NCI-H2107 treated with DMSO at 0.1 percent for 48 hours (cell line): ENCODE data around the gene SRPX.

Experiments
- DNase-seq: peaks from one replicate; lab custom pipeline; 2025; ENCODE audit not compliant: unreplicated experiment; lab: John Stamatoyannopoulos, UW

SRPX gene

DNA sequence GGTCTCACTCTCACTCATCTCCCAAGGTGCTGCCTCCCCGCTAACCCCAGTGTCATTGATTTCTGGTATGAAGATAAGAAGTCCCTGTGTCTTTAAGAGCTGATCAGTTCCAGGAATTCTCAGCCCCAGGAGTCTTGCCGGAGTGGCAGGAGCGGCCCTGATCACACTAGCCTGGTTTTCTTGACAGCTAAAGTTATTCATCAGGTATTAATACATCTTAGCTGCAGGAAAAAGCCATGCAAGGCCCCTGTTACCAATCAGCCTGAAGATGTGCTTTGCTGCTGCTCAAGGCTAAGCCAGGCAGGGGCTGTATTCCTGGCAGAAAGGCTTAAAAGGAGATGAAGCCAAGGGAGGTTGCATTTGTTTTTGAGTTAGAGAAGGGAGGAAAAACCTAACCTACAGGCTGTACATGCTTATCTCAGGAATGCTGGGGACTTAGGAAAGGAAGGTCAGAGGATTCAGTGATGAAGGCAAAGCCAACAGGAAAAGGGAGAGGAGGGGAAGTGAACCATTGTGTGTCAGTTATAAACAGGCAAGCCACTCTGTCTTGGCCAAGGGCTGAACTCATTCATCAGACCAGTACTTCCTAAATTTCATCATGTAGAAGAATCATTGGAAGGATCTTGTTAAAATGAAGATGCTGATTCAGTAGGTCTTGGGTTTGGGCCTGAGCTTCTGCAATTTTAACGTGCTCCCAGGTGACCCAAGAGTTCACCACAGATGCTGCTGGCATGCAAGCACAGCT is 8.6 kb downstream of the SRPX start:
- no peak for DNase-seq

GRCh38 chrX:38206542-38206941 is 14.1 kb downstream of the SRPX start:
- DNase-seq, result no peak

- no peak for DNase-seq
Measured at GRCh38 chrX:38206036-38206435, 14.6 kb downstream of the SRPX start.

DNA sequence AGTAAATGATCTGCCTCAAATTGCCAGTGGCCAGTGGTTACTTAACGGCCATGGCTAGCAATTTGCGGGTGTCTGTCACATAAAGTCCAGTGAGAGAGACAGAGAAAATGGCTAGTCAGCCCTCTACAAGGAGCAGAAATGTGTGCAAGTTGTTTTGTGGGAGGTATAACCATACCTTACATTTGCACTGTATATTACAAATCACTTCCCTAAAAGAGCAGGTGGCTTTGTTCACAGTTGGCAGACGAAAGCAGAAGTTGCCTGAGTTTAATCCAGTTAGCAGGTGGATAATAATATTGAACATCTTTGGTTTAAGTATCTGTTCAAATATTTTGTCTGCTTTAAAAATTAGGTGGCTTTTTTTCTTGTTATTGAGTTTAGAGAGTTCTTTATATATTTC is 15.6 kb downstream of the SRPX start:
- no peak for DNase-seq

GRCh38 chrX:38192007-38192810 is 28.5 kb downstream of the SRPX start:
- DNase-seq, result no peak

GRCh38 chrX:38189431-38190250 is 31.0 kb downstream of the SRPX start:
- no peak for DNase-seq

DNA sequence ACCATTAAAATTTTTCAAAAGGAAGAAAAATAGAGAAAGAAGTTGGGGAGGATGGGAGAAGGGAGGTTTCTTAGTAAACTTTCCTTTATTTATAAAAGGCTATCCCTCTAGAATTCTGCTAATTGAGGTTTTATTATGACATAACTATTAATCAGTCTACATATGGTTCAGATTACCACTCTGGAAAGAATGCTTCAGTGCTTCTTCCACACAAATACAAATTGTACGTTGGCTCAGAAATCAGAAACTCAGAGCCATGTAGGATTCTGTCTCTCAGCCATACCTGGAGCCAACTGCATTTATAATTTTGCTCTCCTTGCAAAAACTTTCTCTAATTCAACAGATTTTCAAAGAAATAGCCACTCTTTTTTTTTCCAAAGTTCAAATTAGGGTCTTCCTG is 37.1 kb downstream of the SRPX start:
- DNase-seq, result no peak

GRCh38 chrX:38181357-38181756 is 39.3 kb downstream of the SRPX start:
- DNase-seq, result no peak

GRCh38 chrX:38178396-38178795 is 42.3 kb downstream of the SRPX start:
- DNase-seq, result no peak

DNA sequence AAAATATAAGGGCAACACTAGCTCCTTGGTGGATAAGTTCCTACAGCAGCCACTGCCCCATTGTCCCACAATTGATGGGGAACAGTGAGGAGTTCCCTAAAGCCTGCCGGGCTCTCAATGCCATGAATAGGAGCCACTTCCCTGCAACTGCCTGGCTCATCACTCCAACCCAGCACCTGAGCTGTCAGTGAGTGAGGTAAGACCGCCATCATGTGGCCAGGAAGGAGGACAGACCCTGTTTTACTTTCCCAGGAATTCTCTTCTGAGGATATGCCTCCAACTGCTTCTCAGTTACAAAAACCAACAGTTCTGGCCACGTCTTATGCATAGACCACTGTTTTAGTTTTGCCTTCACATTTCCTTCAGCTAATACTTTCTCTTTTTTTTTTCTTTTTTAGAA is 45.5 kb downstream of the SRPX start:
- peak; percentile 71 for DNase-seq

GRCh38 chrX:38172596-38172995 is 48.1 kb downstream of the SRPX start:
- no peak for DNase-seq

- DNase-seq, result no peak
Measured at GRCh38 chrX:38170556-38170955, 50.1 kb downstream of the SRPX start.

DNA sequence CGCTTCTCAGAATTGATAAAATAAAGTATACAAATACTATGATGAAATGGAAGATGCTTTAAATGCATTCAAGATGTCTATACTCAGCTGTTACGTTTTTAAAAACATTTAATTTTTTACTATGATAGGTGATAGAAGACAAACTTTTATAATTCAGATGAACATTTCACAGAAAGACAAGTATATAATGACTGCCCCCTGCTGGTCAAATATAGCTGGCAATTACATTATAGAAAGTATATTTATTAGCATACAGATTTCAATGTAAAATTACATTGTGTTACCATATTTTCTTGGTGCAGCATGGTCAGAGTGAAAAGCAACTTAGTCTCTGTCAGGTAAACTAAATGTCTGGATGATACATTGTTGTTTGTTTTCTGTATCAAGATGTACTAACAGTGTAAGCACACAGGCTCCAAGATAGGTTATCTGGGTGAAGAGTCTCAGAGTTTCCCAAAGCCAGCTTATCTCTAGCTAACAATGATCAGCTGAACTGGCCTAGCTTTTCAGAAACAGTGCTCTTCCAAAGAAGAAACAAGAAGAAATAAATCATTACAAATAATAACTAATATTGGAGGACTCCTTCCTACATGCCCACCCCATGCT is 54.1 kb downstream of the SRPX start:
- peak; percentile 6 for DNase-seq

GRCh38 chrX:38165023-38165422 is 55.6 kb downstream of the SRPX start:
- DNase-seq, result no peak

DNA sequence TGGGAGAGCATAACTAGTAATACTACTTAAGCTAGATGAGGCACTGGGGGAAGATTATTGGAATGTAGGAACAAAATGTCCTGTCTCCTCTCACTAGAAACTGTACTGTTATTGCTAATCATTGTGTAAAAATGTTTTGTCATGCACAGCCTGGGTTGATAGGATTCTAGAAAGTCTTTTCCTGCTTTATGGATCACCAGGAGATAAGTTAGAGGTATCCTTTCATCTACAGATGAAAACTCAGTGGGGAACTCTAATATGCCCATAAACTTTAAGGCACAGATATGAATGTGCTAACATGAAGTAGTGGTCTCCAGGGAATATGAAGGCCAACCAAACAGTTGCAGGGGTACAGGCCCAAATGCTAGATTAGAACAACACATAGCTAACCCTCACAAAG is 57.5 kb downstream of the SRPX start:
- DNase-seq, result no peak

- DNase-seq, result no peak
Measured at GRCh38 chrX:38156838-38157237, 63.8 kb downstream of the SRPX start.

- no peak for DNase-seq
Measured at GRCh38 chrX:38154818-38155217, 65.9 kb downstream of the SRPX start.

DNA sequence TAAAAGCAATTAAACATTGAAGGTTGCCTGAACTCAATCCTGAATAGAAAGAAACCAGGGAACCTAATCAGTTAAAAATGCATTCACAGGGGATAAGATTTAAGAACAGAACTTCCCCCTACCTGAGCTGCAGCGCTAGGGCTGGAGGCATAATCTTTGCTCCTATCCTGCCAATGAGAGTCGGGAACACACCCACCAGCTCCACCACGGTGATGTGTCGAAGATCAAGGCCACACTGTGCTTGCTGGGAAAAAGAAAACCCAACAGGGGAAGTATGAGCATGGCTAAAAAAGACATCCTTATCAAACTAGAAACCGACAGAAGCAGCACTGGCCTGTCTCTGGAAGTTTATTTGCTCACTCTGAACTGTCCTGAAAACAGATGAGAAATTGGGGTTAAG is 66.3 kb downstream of the SRPX start:
- DNase-seq, result no peak

DNA sequence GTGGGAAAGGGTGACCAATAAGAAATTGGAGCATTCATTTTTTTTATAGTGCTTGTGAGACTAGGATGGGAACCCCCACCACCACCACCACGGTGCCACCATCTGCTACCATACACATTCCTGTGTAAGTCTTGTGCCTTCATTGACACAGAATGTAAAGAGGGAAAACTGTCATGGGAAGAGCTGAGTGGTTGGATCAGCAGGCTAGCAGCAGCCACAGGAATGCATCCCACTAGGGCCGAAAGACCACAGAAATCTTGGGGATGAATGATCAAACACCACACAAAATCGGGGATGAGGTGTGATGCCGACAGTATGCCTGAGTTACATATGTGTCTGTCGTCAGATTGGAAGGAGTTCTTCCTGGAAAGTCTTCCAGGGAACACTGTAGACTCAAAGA is 69.2 kb downstream of the SRPX start:
- DNase-seq, result no peak

- no peak for DNase-seq
Measured at GRCh38 chrX:38150993-38151392, 69.7 kb downstream of the SRPX start.

DNA sequence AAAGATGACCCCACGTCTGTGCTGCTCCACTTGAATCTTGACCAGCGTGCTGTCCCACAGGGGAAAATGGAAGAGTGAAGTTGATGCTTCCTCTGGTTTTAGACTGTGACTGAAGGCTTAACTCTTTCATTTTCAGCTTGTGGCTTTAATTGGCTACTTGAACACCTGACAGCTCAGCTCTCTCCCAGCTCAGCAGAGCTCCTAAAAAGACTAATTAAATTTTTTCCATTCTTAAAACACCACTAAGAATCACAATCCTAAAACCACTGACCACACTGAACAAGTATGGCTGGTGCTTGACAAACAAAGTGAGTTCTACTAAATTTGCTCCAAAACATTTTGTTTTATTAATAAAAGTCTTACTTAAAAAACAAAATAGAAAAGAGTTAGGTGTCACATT is 71.7 kb downstream of the SRPX start:
- no peak for DNase-seq
